ENCODE measurements around the gene TMEM190. TPM values are rescaled to one million over a fixed set of nuclear protein-coding genes. Genes with fewer than 3 reads are reported as not detected.
"Not testable (repeated sequence)": the region's sequence is repeated elsewhere in the genome, so short reads cannot be mapped to it uniquely, and the experiment has no call there.

The TMEM190 gene
- not detected for total RNA-seq

DNA sequence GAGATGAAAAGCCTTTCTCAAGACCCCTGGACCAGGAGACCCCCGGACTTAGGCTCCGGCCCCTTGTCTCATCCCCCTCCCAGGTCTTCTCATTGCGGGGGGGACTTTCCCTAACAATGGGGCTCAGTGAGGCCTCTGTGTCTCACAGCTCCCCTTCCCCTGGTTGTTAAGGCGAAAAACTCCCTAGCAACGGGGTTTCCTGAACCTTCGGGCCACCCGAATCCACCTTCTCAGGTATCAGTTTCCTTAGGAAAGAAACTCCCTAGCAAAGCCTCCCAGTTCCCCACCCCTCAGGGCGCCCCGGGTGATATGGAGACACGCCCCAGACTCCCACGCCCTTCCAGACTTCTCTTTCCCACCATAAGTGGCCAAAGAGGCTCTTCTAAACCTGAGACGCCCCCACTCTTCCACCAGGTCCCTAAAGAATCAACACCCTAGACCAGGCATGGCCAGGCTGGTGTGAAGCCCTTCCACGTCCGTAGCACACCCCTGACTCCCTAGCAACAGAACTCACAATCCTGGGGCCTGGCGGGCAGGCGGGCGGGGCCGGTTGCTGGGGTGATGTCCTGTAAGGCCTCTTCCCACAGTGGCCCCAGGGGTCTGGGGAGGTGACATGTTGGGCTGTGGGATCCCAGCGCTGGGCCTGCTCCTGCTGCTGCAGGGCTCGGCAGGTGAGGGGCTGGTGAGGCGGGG, at the start of gene TMEM190:
TSS of gene TMEM190 (plus strand) at position 586 of the 693 bp plus-strand sequence. CDS start at position 614, 28 bp downstream.
- H3K4me3 ChIP-seq: no peak within 1 kb of the TSS
- TF ChIP-seq, protein P1, sequence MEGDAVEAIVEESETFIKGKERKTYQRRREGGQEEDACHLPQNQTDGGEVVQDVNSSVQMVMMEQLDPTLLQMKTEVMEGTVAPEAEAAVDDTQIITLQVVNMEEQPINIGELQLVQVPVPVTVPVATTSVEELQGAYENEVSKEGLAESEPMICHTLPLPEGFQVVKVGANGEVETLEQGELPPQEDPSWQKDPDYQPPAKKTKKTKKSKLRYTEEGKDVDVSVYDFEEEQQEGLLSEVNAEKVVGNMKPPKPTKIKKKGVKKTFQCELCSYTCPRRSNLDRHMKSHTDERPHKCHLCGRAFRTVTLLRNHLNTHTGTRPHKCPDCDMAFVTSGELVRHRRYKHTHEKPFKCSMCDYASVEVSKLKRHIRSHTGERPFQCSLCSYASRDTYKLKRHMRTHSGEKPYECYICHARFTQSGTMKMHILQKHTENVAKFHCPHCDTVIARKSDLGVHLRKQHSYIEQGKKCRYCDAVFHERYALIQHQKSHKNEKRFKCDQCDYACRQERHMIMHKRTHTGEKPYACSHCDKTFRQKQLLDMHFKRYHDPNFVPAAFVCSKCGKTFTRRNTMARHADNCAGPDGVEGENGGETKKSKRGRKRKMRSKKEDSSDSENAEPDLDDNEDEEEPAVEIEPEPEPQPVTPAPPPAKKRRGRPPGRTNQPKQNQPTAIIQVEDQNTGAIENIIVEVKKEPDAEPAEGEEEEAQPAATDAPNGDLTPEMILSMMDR (IDR thresholded peaks at IDR 0.05): no peak
- no peak for ATAC-seq (ENCODE audit: insufficient number of reproducible peaks, low FRiP score, low read depth)
- no peak within 1 kb of the TSS for H3K27ac ChIP-seq
- DNase-seq (ENCODE audit: low spot score): no peak
- no peaks in the 10 kb centered on the region for H3K36me3 ChIP-seq
- no peaks in the 10 kb centered on the region for H3K9me3 ChIP-seq
- peaks cover 8% of the 10 kb centered on the region for H3K27me3 ChIP-seq (replicated peaks; ENCODE audit: insufficient read depth)
- no peaks in the 10 kb centered on the region for H3K4me1 ChIP-seq (ENCODE audit: control insufficient read depth in 1 of 2, low read depth in 2 of 2)

DNA sequence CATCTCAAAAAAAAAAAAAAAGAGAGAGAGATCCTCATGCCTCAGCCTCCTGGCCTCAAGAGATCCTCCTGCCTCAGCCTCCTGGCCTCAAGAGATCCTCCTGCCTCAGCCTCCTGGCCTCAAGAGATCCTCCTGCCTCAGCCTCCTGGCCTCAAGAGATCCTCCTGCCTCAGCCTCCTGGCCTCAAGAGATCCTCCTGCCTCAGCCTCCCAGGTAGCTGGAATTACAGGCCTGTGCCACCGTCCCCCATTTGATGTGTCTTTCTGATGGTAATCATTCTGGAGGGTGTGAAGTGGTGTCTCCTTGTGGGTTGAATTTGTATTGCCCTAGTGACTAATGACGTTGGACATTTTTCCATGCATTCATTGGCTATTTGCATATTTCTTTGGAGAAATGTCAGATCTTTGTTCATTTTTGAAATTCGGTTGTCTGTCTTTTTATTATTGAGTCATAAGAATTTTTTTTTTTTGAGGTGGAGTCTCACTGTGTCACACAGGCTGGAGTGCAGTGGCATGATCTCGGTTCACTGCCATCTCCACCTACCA, 47.8 kb upstream of the TMEM190 start:
- H3K4me3 ChIP-seq; H3K36me3 ChIP-seq; H3K27me3 ChIP-seq (replicated peaks; ENCODE audit: insufficient read depth); ATAC-seq (ENCODE audit: insufficient number of reproducible peaks, low FRiP score, low read depth); H3K4me1 ChIP-seq (ENCODE audit: control insufficient read depth in 1 of 2, low read depth in 2 of 2); H3K9me3 ChIP-seq; H3K27ac ChIP-seq; DNase-seq (ENCODE audit: low spot score): not testable (repeated sequence)

DNA sequence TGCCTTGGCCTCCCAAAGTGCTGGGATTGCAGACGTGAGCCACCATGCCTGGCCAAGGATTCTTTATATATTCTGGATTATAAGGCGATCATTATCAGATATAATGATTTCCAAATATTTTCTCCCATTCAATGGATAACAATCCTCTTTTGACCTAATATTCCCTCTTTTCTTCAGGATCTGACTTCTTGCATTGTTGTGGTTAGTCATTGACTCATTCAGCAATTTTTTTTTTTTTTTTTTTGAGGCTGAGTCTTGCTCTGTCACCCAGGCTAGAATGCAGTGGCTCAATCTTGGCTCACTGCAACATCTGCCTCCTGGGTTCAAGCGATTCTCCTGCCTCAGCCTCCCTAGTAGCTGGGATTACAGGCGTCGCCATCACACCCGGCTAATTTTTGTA, 46.8 kb upstream of the TMEM190 start:
- not testable (repeated sequence) for DNase-seq (ENCODE audit: low spot score); H3K9me3 ChIP-seq; H3K36me3 ChIP-seq; ATAC-seq (ENCODE audit: insufficient number of reproducible peaks, low FRiP score, low read depth); H3K27ac ChIP-seq; H3K4me1 ChIP-seq (ENCODE audit: control insufficient read depth in 1 of 2, low read depth in 2 of 2); H3K27me3 ChIP-seq (replicated peaks; ENCODE audit: insufficient read depth); H3K4me3 ChIP-seq

DNA sequence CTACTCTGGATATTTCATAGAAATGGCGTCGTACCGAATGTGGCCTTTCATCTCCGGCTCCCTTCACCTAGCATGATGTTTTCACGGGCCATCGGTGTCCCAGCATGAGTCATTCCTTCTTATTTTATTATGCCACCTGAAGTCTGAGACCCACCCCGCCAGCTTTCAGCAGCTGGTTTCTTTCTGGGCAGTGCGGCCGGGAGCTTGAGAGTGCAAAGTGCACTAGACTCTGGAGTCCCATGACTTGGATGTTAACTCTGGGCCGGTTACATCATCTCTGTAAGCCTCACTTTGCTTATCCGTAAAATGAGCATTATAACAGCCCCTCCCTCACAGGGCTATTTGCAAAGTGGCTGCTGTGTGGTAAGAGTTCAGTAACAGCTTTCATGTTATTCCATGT, 42.8 kb upstream of the TMEM190 start:
- no peaks in the 10 kb centered on the region for H3K9me3 ChIP-seq
- H3K4me3 ChIP-seq: no peak overlapping the region

DNA sequence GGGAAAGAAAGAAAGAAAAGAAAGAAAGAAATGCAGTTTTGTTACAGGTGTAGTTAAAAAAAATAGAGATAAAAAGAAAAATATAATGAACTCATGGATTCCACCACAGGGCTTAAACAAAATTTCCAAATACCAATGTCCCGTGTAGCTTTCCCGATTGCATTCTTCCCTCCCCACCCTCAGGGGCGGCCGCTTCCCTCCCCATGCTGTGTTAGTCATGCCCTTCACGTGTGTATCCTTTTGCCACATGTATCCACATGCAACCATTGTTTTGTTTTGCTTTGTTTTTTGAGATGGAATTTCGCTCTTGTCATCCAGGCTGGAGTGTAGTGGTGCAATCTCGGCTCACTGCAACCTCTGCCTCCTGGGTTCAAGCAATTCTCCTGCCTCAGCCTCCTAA, 40.5 kb upstream of the TMEM190 start:
- ATAC-seq (ENCODE audit: insufficient number of reproducible peaks, low FRiP score, low read depth): no peak
- TF ChIP-seq, protein P1 (IDR thresholded peaks at IDR 0.05): no peak
- no peak for DNase-seq (ENCODE audit: low spot score)
- H3K4me3 ChIP-seq: no peak overlapping the region
- no peaks in the 10 kb centered on the region for H3K27me3 ChIP-seq (replicated peaks; ENCODE audit: insufficient read depth)
- no peaks in the 10 kb centered on the region for H3K36me3 ChIP-seq
- H3K27ac ChIP-seq: no peak overlapping the region
- no peaks in the 10 kb centered on the region for H3K9me3 ChIP-seq
- H3K4me1 ChIP-seq (ENCODE audit: control insufficient read depth in 1 of 2, low read depth in 2 of 2): peaks cover 10 to 18% of the 10 kb centered on the region in 2 donors

More for the DNA sequence above, 42.8 kb upstream of the TMEM190 start:
- ATAC-seq (ENCODE audit: insufficient number of reproducible peaks, low FRiP score, low read depth) (no peak), DNase-seq (ENCODE audit: low spot score) (no peak)
- no peaks in the 10 kb centered on the region for H3K36me3 ChIP-seq
- no peaks in the 10 kb centered on the region for H3K27me3 ChIP-seq (replicated peaks; ENCODE audit: insufficient read depth)
- TF ChIP-seq, protein P1 (IDR thresholded peaks at IDR 0.05): no peak
- H3K27ac ChIP-seq: no peak overlapping the region
- H3K4me1 ChIP-seq (ENCODE audit: control insufficient read depth in 1 of 2, low read depth in 2 of 2): peaks cover 0 to 6% of the 10 kb centered on the region in 2 donors

DNA sequence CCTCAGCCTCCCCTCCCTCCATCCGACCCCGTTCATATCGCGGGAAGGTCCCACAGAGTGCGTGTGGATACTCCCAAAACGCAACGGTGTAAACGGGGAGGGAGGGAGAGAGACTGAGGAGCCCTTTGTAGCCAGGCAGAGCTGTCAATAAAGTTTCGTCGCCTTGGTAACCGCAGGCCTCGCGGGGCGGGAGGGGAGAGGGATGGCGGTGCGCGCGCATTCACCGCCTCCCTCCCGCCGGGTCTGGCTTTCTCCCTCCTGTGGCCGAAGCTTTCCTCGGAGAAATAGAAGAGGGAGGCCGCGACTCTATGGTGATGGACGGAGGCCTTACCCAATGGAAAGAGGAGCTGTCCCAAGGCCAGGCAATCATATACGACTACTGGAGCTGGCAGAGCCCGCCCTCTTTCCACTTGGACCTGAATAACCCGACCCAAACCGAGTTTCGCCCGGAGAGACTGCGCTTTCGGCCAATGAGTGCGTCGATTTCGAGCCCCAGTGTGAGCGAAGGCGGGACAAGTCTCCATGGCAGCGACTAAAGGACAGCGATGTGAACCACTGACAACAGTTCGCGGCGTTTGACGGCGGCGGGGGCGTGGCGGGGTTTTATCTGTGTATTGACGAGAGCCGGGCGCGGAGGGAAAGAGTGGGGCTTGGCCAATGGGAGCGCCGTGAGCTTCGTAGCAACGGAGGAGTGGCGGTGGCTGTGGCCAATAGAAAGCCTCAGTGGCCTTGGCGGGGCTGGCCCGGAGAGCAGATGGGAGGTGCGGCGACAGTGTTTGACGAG, 37.3 kb upstream of the TMEM190 start, which contains the start of gene KMT5C:
TSS of gene KMT5C (plus strand) at position 772 of the 784 bp plus-strand sequence. CDS start 2,061 bp downstream, outside the sequence.
- H3K4me3 ChIP-seq: peak within 1 kb of the TSS; percentile 85
- peaks cover 15% of the 10 kb centered on the region for H3K36me3 ChIP-seq
- DNase-seq (ENCODE audit: low spot score) (peak; percentile 100), ATAC-seq (ENCODE audit: insufficient number of reproducible peaks, low FRiP score, low read depth) (peak; percentile 98)
- TF ChIP-seq, protein P1 (IDR thresholded peaks at IDR 0.05): peak; percentile 40
- no peaks in the 10 kb centered on the region for H3K9me3 ChIP-seq
- H3K4me1 ChIP-seq (ENCODE audit: control insufficient read depth in 1 of 2, low read depth in 2 of 2): peaks cover 12 to 29% of the 10 kb centered on the region in 2 donors
- no peaks in the 10 kb centered on the region for H3K27me3 ChIP-seq (replicated peaks; ENCODE audit: insufficient read depth)
- H3K27ac ChIP-seq: peak within 1 kb of the TSS; percentile 79 to 87
